ENCODE data around the gene LDB3.

LDB3 gene

GRCh38 chr10:86678999-86679792 lies 10.9 kb downstream of the LDB3 start (continued):
- no peak for TF ChIP-seq ZNF280C (tag by site-specific recombination; IDR thresholded peaks at IDR 0.05)
- no peak for TF ChIP-seq ZSCAN16 (tag by site-specific recombination; IDR thresholded peaks at IDR 0.05)
- TF ChIP-seq SALL2 (tag by site-specific recombination; IDR thresholded peaks at IDR 0.05; ENCODE audit: borderline replicate concordance): no peak
- no peak for TF ChIP-seq ZNF266 (tag by site-specific recombination; IDR thresholded peaks at IDR 0.05; ENCODE audit: low read depth)
- TF ChIP-seq ZBTB17 (tag by site-specific recombination; IDR thresholded peaks at IDR 0.05): no peak
- TF ChIP-seq BCL6B (tag by site-specific recombination; IDR thresholded peaks at IDR 0.05): no peak
- TF ChIP-seq KLF17 (tag by site-specific recombination; IDR thresholded peaks at IDR 0.05): 0 out of 2 replicates have a peak, but pooled peaks have one; percentile 26
- 0 out of 2 replicates have a peak, but pooled peaks have one; percentile 47 for TF ChIP-seq EGR2 (tag by site-specific recombination; IDR thresholded peaks at IDR 0.05; ENCODE audit: low read depth)
- no peak for TF ChIP-seq TRIM28 (IDR thresholded peaks at IDR 0.05; ENCODE audit: borderline replicate concordance, low read length)
- TF ChIP-seq ZNF76 (tag by site-specific recombination; IDR thresholded peaks at IDR 0.05; ENCODE audit: borderline replicate concordance, low read depth): no peak
- no peak for TF ChIP-seq ZNF404 (tag by site-specific recombination; IDR thresholded peaks at IDR 0.05)
- no peak for TF ChIP-seq ZNF629 (tag by site-specific recombination; IDR thresholded peaks at IDR 0.05)
- no peak for TF ChIP-seq SCRT1 (tag by site-specific recombination; IDR thresholded peaks at IDR 0.05; ENCODE audit: borderline replicate concordance)
- no peak for TF ChIP-seq ZNF596 (tag by site-specific recombination; IDR thresholded peaks at IDR 0.05)
- TF ChIP-seq ZNF140 (tag by site-specific recombination; IDR thresholded peaks at IDR 0.05): no peak
- no peak for TF ChIP-seq ZFP37 (tag by site-specific recombination; IDR thresholded peaks at IDR 0.05)
- 0 out of 2 replicates have a peak, but pooled peaks have one; percentile 18 for TF ChIP-seq ZFHX2 (tag by site-specific recombination; conservative IDR thresholded peaks at IDR 0.05)
- TF ChIP-seq ZNF585B (tag by site-specific recombination; IDR thresholded peaks at IDR 0.05): no peak
- no peak for TF ChIP-seq ZNF473 (tag by site-specific recombination; IDR thresholded peaks at IDR 0.05)
- TF ChIP-seq KLF1 (tag by site-specific recombination; IDR thresholded peaks at IDR 0.05): peak; percentile 98
- no peak for TF ChIP-seq ZNF513 (tag by site-specific recombination; IDR thresholded peaks at IDR 0.05)

GRCh38 chr10:86681047-86681446 lies 12.7 kb downstream of the LDB3 start:
- H3K4me1 ChIP-seq (ENCODE audit: control insufficient read depth, insufficient read depth, low read length): no peaks in the 10 kb centered on the region
- H3K36me3 ChIP-seq (ENCODE audit: control insufficient read depth in 2 of 2, insufficient read depth in 1 of 2, low read length in 2 of 2): no peaks in the 10 kb centered on the region
- ChIA-PET POLR2A (no interaction called here), CTCF (interaction anchor here (0.7 to 1.3 kb wide), 2 partner anchors 13 to 26 kb away, joined by 3 to 5 read pairs; no protein-coding TSS in a partner anchor)
- no peak for TF ChIP-seq SP3 (tag by site-specific recombination; IDR thresholded peaks at IDR 0.05)
- no peak for TF ChIP-seq ZNF76 (tag by site-specific recombination; IDR thresholded peaks at IDR 0.05; ENCODE audit: borderline replicate concordance, low read depth)
- no peak for TF ChIP-seq ZNF398 (tag by site-specific recombination; IDR thresholded peaks at IDR 0.05)
- TF ChIP-seq ZNF626 (tag by site-specific recombination; IDR thresholded peaks at IDR 0.05): no peak
- 0 out of 2 replicates have a peak, but pooled peaks have one; percentile 14 for TF ChIP-seq ZSCAN30 (tag by site-specific recombination; IDR thresholded peaks at IDR 0.05)
- no peak for TF ChIP-seq ZNF214 (tag by site-specific recombination; IDR thresholded peaks at IDR 0.05; ENCODE audit: borderline replicate concordance)
- no peak for TF ChIP-seq ZNF530 (tag by site-specific recombination; IDR thresholded peaks at IDR 0.05; ENCODE audit: low read depth)
- no peak overlapping the region for H3K4me3 ChIP-seq (ENCODE audit: low read depth, low read length)
- no peaks in the 10 kb centered on the region for H3K9me3 ChIP-seq (ENCODE audit: control insufficient read depth, insufficient read depth, low read depth, low read length)
- no peak overlapping the region for H3K27ac ChIP-seq (ENCODE audit: extremely low read depth, low read depth, low read length)
